GM12872 (cell line): ENCODE measurements around the gene ADGRL2.

ENCODE experiments used
- TF ChIP-seq, protein P1 (sequence below): IDR thresholded peaks from 3 replicates; pipeline ENCODE4 v1.5.1; 2011; ENCODE audit warnings: low read depth, mild to moderate bottlenecking, low read length, moderate library complexity; ENCODE audit not compliant: insufficient read depth

ADGRL2 gene

DNA sequence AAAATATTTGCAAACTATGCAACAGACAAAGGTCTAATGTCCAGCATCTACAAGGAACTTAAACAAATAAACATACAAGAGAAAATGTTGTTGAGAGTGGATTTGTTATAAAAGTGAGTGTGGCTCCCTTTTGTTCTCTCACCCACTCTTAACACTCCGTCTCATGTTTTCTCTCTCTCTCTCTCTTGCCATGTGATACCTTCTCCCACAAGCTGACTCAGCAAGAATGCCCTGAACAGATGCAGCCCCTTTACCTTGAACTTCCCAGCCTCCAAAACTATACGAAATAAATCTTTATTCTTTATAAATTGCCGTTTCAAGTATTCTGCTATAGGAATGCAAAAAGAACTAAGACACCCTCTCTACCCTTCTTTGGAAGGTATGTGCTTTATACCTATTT lies 234.1 kb downstream of the ADGRL2 start:
- TF ChIP-seq, protein P1, sequence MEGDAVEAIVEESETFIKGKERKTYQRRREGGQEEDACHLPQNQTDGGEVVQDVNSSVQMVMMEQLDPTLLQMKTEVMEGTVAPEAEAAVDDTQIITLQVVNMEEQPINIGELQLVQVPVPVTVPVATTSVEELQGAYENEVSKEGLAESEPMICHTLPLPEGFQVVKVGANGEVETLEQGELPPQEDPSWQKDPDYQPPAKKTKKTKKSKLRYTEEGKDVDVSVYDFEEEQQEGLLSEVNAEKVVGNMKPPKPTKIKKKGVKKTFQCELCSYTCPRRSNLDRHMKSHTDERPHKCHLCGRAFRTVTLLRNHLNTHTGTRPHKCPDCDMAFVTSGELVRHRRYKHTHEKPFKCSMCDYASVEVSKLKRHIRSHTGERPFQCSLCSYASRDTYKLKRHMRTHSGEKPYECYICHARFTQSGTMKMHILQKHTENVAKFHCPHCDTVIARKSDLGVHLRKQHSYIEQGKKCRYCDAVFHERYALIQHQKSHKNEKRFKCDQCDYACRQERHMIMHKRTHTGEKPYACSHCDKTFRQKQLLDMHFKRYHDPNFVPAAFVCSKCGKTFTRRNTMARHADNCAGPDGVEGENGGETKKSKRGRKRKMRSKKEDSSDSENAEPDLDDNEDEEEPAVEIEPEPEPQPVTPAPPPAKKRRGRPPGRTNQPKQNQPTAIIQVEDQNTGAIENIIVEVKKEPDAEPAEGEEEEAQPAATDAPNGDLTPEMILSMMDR = no peak
